Sigmoid colon (tissue), 4 donors: Measurements from ENCODE around the gene CAPN5.

Source experiments
- CTCF ChIP-seq, 4 experiments: fragments of 450-650 bp in 3 of 4; fragments of 200-600 bp in 1 of 4; IDR thresholded peaks; one replicate each; pipeline ENCODE4 v1.5.1; 2016 to 2019; ENCODE audit warnings: antibody characterized with exemption in 4 of 4, mild to moderate bottlenecking in 3 of 4, moderate library complexity in 2 of 4
- EP300 ChIP-seq, 4 donors: sonication (generic); formaldehyde crosslinking; IDR thresholded peaks; one replicate each; pipeline ENCODE4 v1.6.1; 2017; ENCODE audit warnings: antibody characterized with exemption in 4 of 4
- POLR2A ChIP-seq, 2 donors: fragments of 450-650 bp; IDR thresholded peaks; one replicate each; pipeline ENCODE4 v1.6.1; 2016; ENCODE audit warnings: antibody characterized with exemption in 2 of 2, mild to moderate bottlenecking in 2 of 2, moderate library complexity in 2 of 2
- POLR2AphosphoS5 ChIP-seq, 4 donors: sonication (generic); formaldehyde crosslinking; IDR thresholded peaks; one replicate each; pipeline ENCODE4 v1.6.1; 2017; ENCODE audit warnings: antibody characterized with exemption in 4 of 4

- TF ChIP-seq CTCF (IDR thresholded peaks at IDR 0.05) (no peak), POLR2A (IDR thresholded peaks at IDR 0.05) (no peak), POLR2AphosphoS5 (IDR thresholded peaks at IDR 0.05) (no peak), EP300 (IDR thresholded peaks at IDR 0.05) (no peak)
Measured at GRCh38 chr11:77136074-77136473, 69.3 kb downstream of the CAPN5 start.
